WTC11 (cell line): Measurements from ENCODE around the gene MADD.

Source experiments
- AFF4 ChIP-seq: sonication (generic); formaldehyde crosslinking; IDR thresholded peaks from 2 replicates; pipeline ENCODE4 v1.8.1; 2023; ENCODE audit warnings: mild to moderate bottlenecking, missing genetic modification reagents, borderline replicate concordance
- CTCF ChIP-seq: fragments of 200-600 bp; IDR thresholded peaks from 2 replicates; pipeline ENCODE4 v1.8.0; 2022; ENCODE audit warnings: antibody characterized with exemption
- GTF2I ChIP-seq: fragments of 250-450 bp; sonication (Bioruptor Pico); conservative IDR thresholded peaks from 2 replicates; pipeline ENCODE4 v1.4.0; 2021; ENCODE audit warnings: mild to moderate bottlenecking
- JUN ChIP-seq: sonication (generic); formaldehyde crosslinking; IDR thresholded peaks from 2 replicates; pipeline ENCODE4 v1.8.0; 2023; ENCODE audit warnings: mild to moderate bottlenecking, missing genetic modification reagents
- MAX ChIP-seq: sonication (generic); formaldehyde crosslinking; IDR thresholded peaks from 2 replicates; pipeline ENCODE4 v1.8.0; 2022; ENCODE audit warnings: mild to moderate bottlenecking, missing genetic modification reagents
- NR1H2 ChIP-seq: sonication (generic); formaldehyde crosslinking; IDR thresholded peaks from 2 replicates; pipeline ENCODE4 v1.9.0; 2021; ENCODE audit warnings: mild to moderate bottlenecking, moderate library complexity, missing genetic modification reagents
- NR3C1 ChIP-seq: sonication (generic); formaldehyde crosslinking; conservative IDR thresholded peaks from 2 replicates; pipeline ENCODE4 v1.8.1; 2023; ENCODE audit warnings: low read depth, mild to moderate bottlenecking, missing genetic modification reagents
- STAT6 ChIP-seq: sonication (generic); formaldehyde crosslinking; conservative IDR thresholded peaks from 2 replicates; pipeline ENCODE4 v1.8.1; 2023; ENCODE audit warnings: mild to moderate bottlenecking, low read depth, missing genetic modification reagents, moderate library complexity
- USF1 ChIP-seq: sonication (generic); formaldehyde crosslinking; IDR thresholded peaks from 2 replicates; pipeline ENCODE4 v1.8.0; 2022; ENCODE audit warnings: mild to moderate bottlenecking, missing genetic modification reagents
- USF2 ChIP-seq: sonication (generic); formaldehyde crosslinking; IDR thresholded peaks from 2 replicates; pipeline ENCODE4 v1.8.1; 2023; ENCODE audit warnings: mild to moderate bottlenecking, missing genetic modification reagents, moderate library complexity
- ZBTB21 ChIP-seq: sonication (generic); formaldehyde crosslinking; IDR thresholded peaks from 2 replicates; pipeline ENCODE4 v1.8.1; 2023; ENCODE audit warnings: mild to moderate bottlenecking, missing genetic modification reagents, borderline replicate concordance
- ZNF121 ChIP-seq: sonication (generic); formaldehyde crosslinking; IDR thresholded peaks from 2 replicates; pipeline ENCODE4 v1.8.0; 2023; ENCODE audit warnings: missing genetic modification reagents
- ZNF423 ChIP-seq: fragments of 250-450 bp; sonication (Bioruptor Pico); IDR thresholded peaks from 2 replicates; pipeline ENCODE4 v2.1.2; 2022; ENCODE audit warnings: mild to moderate bottlenecking, moderate library complexity
- ZNF512 ChIP-seq: sonication (generic); formaldehyde crosslinking; IDR thresholded peaks from 2 replicates; pipeline ENCODE4 v1.8.1; 2022; ENCODE audit warnings: missing genetic modification reagents, borderline replicate concordance

GRCh38 chr11:47235163-47235562, 34.8 kb upstream of the MADD start:
- TF ChIP-seq ZNF512 (CRISPR knock-in tag), result no peak
- TF ChIP-seq NR1H2 (CRISPR knock-in tag), result no peak
- no peak for TF ChIP-seq USF2 (CRISPR knock-in tag)
- TF ChIP-seq CTCF, result no peak
- TF ChIP-seq MAX (CRISPR knock-in tag), result no peak
- no peak for TF ChIP-seq NR3C1 (CRISPR knock-in tag)
- no peak for TF ChIP-seq USF1 (CRISPR knock-in tag)
- no peak for TF ChIP-seq ZBTB21 (CRISPR knock-in tag)
- TF ChIP-seq GTF2I (CRISPR knock-in tag), result no peak
- no peak for TF ChIP-seq AFF4
- no peak for TF ChIP-seq ZNF121 (CRISPR knock-in tag)
- no peak for TF ChIP-seq STAT6 (CRISPR knock-in tag)
- TF ChIP-seq ZNF423 (CRISPR knock-in tag), result no peak
- no peak for TF ChIP-seq JUN (CRISPR knock-in tag)
